Calu3 (cell line): ENCODE results near the gene C5orf15. TPM values are rescaled to one million over a fixed set of nuclear protein-coding genes. Genes with fewer than 3 reads are reported as not detected.
A peak's percentile ranks its signal among the peaks of the same experiment; 100 is the strongest.

ENCODE experiments used
- BruUV-seq: library from RNA; stranded (reverse); fragments of 400-500 nt; replicated peaks from 2 replicates; lab custom pipeline; 2021; lab: Mats Ljungman, UMichigan
- CTCF ChIA-PET: fragments of 300-600 bp; sonication (Branson Sonifier 250); formaldehyde crosslinking; loops from one replicate; lab custom pipeline; 2022; ENCODE audit warnings: antibody characterized with exemption; lab: Charles Lee
- DNase-seq: peaks from one replicate; pipeline ENCODE4 v3.0.0; 2022
- H3K27ac Mint-ChIP-seq: one replicate; pipeline ENCODE4 v1.8.0; 2022; ENCODE audit warnings: mixed read lengths; ENCODE audit not compliant: unreplicated experiment
- H3K27me3 Mint-ChIP-seq: one replicate; pipeline ENCODE4 v1.8.0; 2022; ENCODE audit warnings: mixed read lengths; ENCODE audit not compliant: unreplicated experiment
- H3K36me3 Mint-ChIP-seq: one replicate; pipeline ENCODE4 v1.8.0; 2022; ENCODE audit warnings: mild to moderate bottlenecking, moderate library complexity, mixed read lengths; ENCODE audit not compliant: insufficient read depth, unreplicated experiment
- H3K4me1 Mint-ChIP-seq: one replicate; pipeline ENCODE4 v1.8.0; 2022; ENCODE audit warnings: mild to moderate bottlenecking, low read depth, mixed read lengths; ENCODE audit not compliant: unreplicated experiment
- H3K4me3 Mint-ChIP-seq: one replicate; pipeline ENCODE4 v1.8.0; 2022; ENCODE audit warnings: mild to moderate bottlenecking, low read depth, moderate library complexity, mixed read lengths; ENCODE audit not compliant: unreplicated experiment
- H3K9me3 Mint-ChIP-seq: one replicate; pipeline ENCODE4 v1.8.0; 2022; ENCODE audit warnings: low read depth, mixed read lengths; ENCODE audit not compliant: unreplicated experiment
- intact Hi-C: fragments of 100-400 bp; cut with micrococcal nuclease; formaldehyde crosslinking; loops from one replicate; pipeline ENCODE4 v1.10.0; 2022; ENCODE audit not compliant: unreplicated experiment
- total RNA-seq: library from RNA; stranded (reverse); gene quantifications from 2 replicates; pipeline ENCODE4 v1.2.3, GENCODE V29; 2022
- TF ChIP-seq, protein P1 (sequence below): fragments of 200-600 bp; IDR thresholded peaks from one replicate; pipeline ENCODE4 v1.8.0; 2022; ENCODE audit warnings: antibody characterized with exemption; ENCODE audit not compliant: unreplicated experiment

C5orf15 gene
- total RNA-seq, 1 experiment from 2014 or later, result 104 TPM

DNA sequence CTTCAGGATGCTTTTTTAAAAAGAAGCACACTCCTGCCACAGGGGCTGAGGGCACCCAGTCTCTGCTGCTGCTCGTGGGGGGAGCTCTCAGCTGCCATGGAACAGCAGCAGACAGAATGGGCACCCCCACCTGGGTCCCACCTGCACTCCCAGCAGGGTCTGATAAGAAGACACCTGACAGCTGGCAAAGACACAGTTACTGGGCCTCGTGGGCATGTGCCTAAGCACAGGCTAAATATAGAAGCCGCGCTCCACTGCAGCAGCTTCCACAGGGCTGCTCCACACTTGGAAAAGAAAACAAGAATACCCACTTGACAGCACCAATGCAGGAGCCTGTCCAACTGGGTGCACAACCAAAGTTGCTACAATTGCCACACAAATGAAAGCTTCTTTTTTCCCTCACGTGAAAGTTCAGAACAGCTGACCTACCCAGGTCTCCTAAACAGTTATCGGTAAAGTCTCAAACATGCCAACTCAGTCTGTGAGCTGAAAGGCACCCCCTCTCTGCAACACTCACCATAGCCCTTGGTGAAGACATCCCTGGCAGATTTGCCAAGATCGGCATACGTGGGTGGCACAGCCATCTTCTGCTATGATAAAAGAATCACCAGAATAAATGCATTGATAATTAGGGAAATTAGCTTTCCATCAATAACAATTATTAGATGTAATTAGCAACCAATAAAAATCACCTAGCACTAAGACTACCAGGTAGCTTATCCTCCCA lies 24.2 kb upstream of the C5orf15 start:
- Mint-ChIP-seq H3K9me3 (no peaks in the 10 kb centered on the region), H3K27ac (no peak overlapping the region), H3K4me3 (peak overlapping the region; percentile 14), H3K27me3 (no peaks in the 10 kb centered on the region), H3K36me3 (peaks cover 54% of the 10 kb centered on the region), H3K4me1 (peaks cover 49% of the 10 kb centered on the region)
- no peak for DNase-seq
- intact Hi-C loops, result loop anchor here (1.0 kb wide), 1 partner anchor 10 kb away; no protein-coding TSS in a partner anchor
- TF ChIP-seq, protein P1, sequence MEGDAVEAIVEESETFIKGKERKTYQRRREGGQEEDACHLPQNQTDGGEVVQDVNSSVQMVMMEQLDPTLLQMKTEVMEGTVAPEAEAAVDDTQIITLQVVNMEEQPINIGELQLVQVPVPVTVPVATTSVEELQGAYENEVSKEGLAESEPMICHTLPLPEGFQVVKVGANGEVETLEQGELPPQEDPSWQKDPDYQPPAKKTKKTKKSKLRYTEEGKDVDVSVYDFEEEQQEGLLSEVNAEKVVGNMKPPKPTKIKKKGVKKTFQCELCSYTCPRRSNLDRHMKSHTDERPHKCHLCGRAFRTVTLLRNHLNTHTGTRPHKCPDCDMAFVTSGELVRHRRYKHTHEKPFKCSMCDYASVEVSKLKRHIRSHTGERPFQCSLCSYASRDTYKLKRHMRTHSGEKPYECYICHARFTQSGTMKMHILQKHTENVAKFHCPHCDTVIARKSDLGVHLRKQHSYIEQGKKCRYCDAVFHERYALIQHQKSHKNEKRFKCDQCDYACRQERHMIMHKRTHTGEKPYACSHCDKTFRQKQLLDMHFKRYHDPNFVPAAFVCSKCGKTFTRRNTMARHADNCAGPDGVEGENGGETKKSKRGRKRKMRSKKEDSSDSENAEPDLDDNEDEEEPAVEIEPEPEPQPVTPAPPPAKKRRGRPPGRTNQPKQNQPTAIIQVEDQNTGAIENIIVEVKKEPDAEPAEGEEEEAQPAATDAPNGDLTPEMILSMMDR, result no peak
- CTCF ChIA-PET, result interaction anchor here (0.6 to 1.4 kb wide), 5 partner anchors 9 to 34 kb away, joined by 3 to 4 read pairs (median 3); no protein-coding TSS in a partner anchor
- no TSS peak for BruUV-seq

DNA sequence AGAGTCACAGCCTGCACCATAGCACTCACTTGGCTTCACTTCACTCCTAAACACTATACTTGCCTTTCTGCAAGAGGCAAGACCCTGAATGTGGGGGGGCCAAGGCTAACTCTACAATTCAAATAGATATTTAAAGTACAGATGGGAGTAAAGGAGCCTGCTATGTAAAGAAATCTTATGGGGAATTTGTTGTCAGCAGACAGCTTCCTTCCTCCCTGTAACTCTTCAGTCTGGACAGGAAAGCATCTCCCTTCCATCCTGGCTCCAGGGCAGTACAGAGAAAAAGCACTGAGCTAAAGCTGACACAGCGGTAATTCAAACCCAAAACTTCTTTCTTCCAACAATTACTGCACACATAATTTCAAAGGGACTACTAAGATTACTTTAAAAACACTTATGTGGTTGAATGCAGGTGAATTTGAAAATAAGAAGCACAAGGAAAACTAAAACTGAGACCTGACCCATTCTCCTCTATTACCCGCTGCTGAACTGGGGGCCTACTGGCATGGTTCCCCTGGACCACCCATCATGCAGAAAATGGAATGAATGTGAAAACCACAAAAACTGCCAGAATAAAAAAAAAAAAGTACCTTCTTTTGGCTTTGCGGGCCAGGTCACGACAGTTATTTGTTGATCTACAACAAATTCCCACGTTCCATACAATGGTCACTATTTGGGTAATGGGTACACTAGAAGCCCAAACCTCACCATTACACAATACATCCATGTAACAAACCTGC lies 22.9 kb upstream of the C5orf15 start:
- BruUV-seq, result no TSS peak
- Mint-ChIP-seq H3K4me3 (no peak overlapping the region), H3K27me3 (no peaks in the 10 kb centered on the region), H3K4me1 (peaks cover 41% of the 10 kb centered on the region), H3K36me3 (peaks cover 65% of the 10 kb centered on the region), H3K27ac (no peak overlapping the region), H3K9me3 (no peaks in the 10 kb centered on the region)
- TF ChIP-seq, protein P1, result no peak
- no peak for DNase-seq
- CTCF ChIA-PET, result interaction anchor here (0.5 to 1.4 kb wide), 2 partner anchors 12 to 111 kb away, joined by 3 to 4 read pairs; no protein-coding TSS in a partner anchor
- intact Hi-C loops, result no loop called here

DNA sequence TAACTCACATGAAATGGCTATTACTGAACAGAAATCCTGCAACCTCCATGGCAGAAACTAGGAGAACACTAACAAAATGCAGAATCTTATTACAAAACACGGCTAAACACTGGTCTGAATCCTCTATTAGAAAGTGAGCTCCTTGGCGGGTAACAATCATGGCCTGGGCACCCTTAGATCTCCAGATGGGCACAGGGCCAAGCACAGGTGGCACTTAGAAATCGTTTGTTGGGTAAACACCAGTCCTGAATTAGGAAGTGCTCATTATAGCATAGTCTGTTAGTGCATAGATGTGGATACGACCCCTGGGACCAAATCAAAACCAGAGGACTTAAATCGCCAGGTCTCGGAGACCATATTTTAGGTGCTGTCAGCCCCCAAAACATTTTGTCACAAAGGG lies 22.0 kb upstream of the C5orf15 start:
- no peak overlapping the region for H3K4me3 Mint-ChIP-seq
- CTCF ChIA-PET, result interaction anchor here (1.4 kb wide), 1 partner anchor 112 kb away, joined by 3 read pairs; no protein-coding TSS in a partner anchor
- TF ChIP-seq, protein P1, result no peak

GRCh38 chr5:133985540-133986180 lies 17.2 kb upstream of the C5orf15 start:
- Mint-ChIP-seq H3K4me3 (no peak overlapping the region), H3K9me3 (no peaks in the 10 kb centered on the region), H3K36me3 (peaks cover 91% of the 10 kb centered on the region), H3K27ac (no peak overlapping the region), H3K4me1 (no peaks in the 10 kb centered on the region), H3K27me3 (no peaks in the 10 kb centered on the region)
- CTCF ChIA-PET, result interaction anchor here (0.5 kb wide), 1 partner anchor 16 kb away, joined by 8 read pairs; no protein-coding TSS in a partner anchor
- intact Hi-C loops, result no loop called here
- no peak for DNase-seq
- TF ChIP-seq, protein P1, result no peak
- BruUV-seq, result no TSS peak

More for the DNA sequence above, 22.0 kb upstream of the C5orf15 start:
- Mint-ChIP-seq H3K27me3 (no peaks in the 10 kb centered on the region), H3K9me3 (no peaks in the 10 kb centered on the region), H3K36me3 (peaks cover 75% of the 10 kb centered on the region), H3K27ac (no peak overlapping the region), H3K4me1 (peaks cover 32% of the 10 kb centered on the region)
- BruUV-seq, result TSS peak; percentile 15
- intact Hi-C loops, result no loop called here
- no peak for DNase-seq
